Measurements from ENCODE around the gene CHPT1.

The CHPT1 gene

DNA sequence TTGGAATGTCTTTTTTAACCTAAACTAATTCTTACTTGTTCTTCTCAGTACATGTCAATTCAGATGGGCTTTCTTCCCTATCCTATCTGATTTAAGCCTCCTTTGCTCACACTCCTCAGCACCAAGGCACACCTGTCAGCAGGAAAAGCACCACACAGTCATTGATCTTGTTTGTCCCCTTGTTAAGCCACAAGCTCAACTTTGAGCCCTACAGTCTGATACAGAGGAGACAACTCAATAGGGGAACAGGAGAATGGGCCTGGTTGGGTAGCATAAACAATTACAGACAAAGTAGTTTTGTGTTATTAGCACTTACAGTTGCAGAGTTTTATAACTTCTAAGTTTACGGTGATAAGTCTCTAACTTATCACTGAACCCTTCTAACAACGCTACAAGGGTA lies 71.3 kb downstream of the CHPT1 start:
- DNase-seq: no peak

DNA sequence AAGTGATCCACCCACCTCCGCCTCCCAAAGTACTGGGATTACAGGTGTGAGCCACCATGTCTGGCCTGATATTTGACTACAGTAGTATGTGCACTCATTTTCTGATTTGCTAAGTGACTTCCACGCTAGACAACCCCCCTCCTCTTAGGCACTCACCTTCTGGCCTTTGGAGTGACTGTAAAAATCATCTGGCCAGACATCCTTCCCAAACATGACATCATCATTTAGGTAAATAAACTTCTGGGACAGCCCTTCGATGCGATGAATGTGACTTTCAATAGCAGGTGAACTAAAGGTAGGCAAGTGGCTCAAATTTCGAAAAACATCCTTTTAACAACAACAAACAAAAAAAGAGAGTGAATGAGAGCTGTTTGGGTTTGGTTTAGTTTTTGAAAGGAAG lies 72.4 kb downstream of the CHPT1 start:
- DNase-seq: no peak

DNA sequence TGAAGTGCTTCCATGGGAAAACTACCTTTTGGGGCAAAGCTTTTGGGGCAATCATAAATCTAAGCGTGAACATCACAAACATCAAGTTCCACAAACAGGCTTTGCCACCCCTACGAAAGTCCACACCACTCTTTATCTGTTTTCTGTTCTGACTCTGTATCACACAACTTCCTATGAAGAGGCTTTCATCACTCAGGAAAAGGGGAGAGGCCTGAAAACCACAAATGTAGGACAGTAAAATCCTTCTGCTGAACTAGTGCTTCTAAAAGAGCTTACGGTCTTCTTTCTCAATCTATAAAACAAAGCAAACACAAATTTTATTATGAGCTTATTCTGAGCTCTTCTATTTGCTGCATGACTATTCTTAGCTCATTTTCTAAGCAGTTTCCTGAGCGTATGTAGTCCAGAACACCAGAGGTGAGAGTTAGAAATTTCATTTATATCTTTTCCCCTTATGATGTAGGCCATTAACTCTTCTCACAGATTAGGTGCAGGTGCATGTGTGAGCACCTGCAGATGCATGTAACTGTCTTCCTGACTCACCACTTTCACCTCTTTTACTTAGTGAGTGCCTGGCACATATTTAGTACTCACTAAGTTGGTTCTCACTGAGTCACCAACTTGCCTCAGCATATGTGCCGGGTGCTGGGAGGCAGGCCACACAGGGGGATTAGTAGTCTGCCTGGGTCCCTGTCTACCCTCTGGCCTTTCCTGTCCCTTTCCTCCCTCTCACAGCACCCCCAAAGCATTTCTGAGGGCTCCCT lies 74.8 kb downstream of the CHPT1 start:
- DNase-seq: no peak

DNA sequence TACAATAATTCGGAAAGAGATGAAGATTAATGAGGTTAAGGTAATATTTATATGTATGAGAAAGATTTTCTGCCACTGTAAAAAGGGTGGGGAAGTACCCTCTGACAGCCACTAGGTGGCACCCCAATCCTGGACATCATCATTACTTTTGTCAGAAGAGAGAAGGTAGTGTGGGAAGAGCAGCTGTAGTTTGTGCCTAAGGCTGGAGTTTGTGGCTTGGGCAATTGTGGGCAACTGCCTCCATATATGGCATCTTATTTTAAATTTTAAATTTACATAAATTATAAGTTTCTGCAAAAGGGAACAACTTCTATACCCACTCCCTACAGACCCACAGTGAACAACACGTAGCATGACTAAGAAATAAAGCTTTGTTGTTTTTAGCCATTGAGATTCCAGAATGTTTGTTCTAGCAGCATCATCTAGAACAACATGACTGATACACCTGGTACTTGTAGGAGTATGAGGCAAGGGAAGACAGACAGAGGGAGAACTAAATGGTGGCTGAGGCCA lies 76.3 kb downstream of the CHPT1 start:
- DNase-seq: peak; percentile 61

DNA sequence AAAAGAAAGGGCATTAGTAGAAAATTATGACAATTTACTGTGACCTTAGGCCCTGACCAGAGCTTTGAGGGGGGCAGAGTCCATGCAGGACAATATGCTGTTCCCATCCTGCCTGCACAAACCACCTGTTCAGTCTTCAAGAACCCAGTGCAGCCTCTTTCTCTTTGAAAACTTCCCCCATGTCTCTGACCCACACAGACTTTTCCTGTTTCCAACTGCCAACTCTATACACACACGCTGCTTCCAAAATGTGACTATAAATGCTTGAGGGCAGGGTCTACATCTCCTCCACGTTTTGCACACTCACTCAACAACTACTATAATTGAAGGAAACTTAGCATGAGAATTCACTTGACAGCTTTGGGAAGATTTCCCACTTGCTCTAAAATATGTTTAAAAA lies 78.4 kb downstream of the CHPT1 start:
- no peak for DNase-seq

DNA sequence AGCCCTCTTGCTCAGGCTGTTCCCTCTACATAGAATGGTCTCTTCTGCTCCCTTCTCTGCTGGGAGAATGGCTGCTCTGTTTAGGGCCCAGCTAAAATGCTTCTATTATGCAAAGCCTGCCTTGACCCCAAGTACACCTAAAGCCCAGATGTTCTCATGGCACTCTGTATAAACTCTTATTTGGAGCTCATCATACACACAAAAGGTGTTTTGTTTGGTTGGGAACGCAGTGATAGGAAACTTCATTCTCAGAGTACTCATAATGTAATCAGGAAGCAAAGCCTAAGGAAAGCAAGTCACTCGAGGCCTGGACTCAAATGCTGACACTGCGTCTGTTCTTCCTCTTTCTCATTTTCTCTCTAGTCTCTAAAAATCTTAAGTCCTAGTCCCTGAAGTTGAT lies 80.0 kb downstream of the CHPT1 start:
- no peak for DNase-seq

DNA sequence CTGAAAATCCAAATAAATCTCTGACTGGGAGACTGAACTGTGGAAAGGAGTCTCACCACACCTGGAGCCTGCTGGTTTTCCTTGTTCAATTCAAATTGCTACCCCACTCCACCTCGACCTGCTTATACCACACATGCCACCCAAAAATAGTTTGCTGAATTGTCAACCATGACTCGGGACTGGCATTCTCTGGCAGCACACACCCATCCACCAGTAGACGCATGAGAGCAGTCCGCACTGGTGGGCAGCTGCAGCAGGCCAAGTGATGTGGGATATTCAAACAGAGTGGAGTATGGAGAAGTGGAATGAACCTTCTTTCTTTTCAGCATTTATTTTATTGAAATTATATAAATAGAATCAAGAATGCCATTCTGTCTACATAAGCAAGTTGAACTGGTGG lies 80.5 kb downstream of the CHPT1 start:
- no peak for DNase-seq

Measured in kidney glomerular epithelial cell (primary cell).